Adrenal gland (tissue), 12 donors: ENCODE results near the gene SLC17A4. TPM values are rescaled to one million over a fixed set of nuclear protein-coding genes. Genes with fewer than 3 reads are reported as not detected.
A peak's percentile ranks its signal among the peaks of the same experiment; 100 is the strongest.
"Not testable (repeated sequence)": the region's sequence is repeated elsewhere in the genome, so short reads cannot be mapped to it uniquely, and the experiment has no call there.

Experiments
- DNase-seq, 7 donors: peaks; one replicate each; pipeline ENCODE4 v3.0.0-alpha.2; 2019 to 2020
- H3K27ac ChIP-seq, 5 donors: fragments of 200-600 bp; sonication (generic) in 4 of 5; 1 replicate in 3 of 5; 2 replicates in 2 of 5; pipeline versions ENCODE4 v1.5.1 to v1.8.0; 2016 to 2020; ENCODE audit warnings: mild to moderate bottlenecking in 1 of 5
- H3K27me3 ChIP-seq: fragments of 200-600 bp; 2 replicates; pipeline ENCODE4 v1.8.0; 2021
- H3K36me3 ChIP-seq, 2 donors: fragments of 200-600 bp; replicated peaks in 1 of 2; 1 replicate in 1 of 2; 2 replicates in 1 of 2; pipeline versions ENCODE4 v1.5.1 to v1.8.0; 2018 to 2022
- H3K4me1 ChIP-seq, 2 donors: fragments of 200-600 bp; replicated peaks in 1 of 2; 1 replicate in 1 of 2; 2 replicates in 1 of 2; pipeline versions ENCODE4 v1.5.1 to v1.8.0; 2018 to 2021
- H3K4me3 ChIP-seq, 4 donors: fragments of 200-600 bp; sonication (generic) in 3 of 4; one replicate each; pipeline ENCODE4 v1.5.1; 2016 to 2018
- H3K9me3 ChIP-seq, 3 donors: fragments of 200-600 bp; sonication (generic) in 1 of 3; replicated peaks in 1 of 3; 1 replicate in 2 of 3; 2 replicates in 1 of 3; pipeline versions ENCODE4 v1.5.1 to v1.8.0; 2016 to 2021
- POLR2A ChIP-seq, 2 donors: fragments of 450-650 bp; IDR thresholded peaks; one replicate each; pipeline ENCODE4 v1.6.1; 2017; ENCODE audit warnings: antibody characterized with exemption in 2 of 2, mild to moderate bottlenecking in 2 of 2, moderate library complexity in 1 of 2
- WGBS, 4 donors: extraction: QIAGEN DNeasy Blood & Tissue Kit in 2 of 4; methylation state at CpG; one replicate each; pipeline versions ENCODE4 v1.1.5 to v1.1.7; 2013 to 2017; 5-methylcytosine and 5-hydroxymethylcytosine counted together
- intact Hi-C, 2 donors: fragments of 100-400 bp; cut with DNase I; formaldehyde crosslinking; loops; one replicate each; pipeline versions ENCODE4 v1.14.1 to v1.15.0; 2022 to 2023
- polyA plus RNA-seq, 3 donors: library from polyadenylated mRNA; stranded (reverse); fragments of 200-250 nt in 2 of 3; fragments of 350-450 nt in 1 of 3; fragmentation: Illumina TruSeq in 1 of 3; extraction: RNeasy Lipid Tissue Mini Kit (QIAGEN cat#74804) in 1 of 3; gene quantifications; one replicate each; pipeline ENCODE4 v1.2.3, GENCODE V29; 2013 to 2014
- total RNA-seq, 9 donors: library from RNA; depleted of rRNA in 4 of 9; stranded (reverse); fragments of >200 nt in 4 of 9; fragments of 120-200 nt in 1 of 9; fragmentation: NEBNext Ultra II Directional in 1 of 9; extraction: Animal tissue kit (Norgen Biotek cat#: 25700) in 1 of 9; gene quantifications; one replicate each; pipeline versions ENCODE4 v1.1.0 to v1.2.4, GENCODE V29; 2013 to 2023
- TF ChIP-seq, protein P1 (sequence below), 6 experiments: fragments of 450-650 bp in 4 of 6; fragments of 200-600 bp in 2 of 6; sonication (generic) in 1 of 6; IDR thresholded peaks; 1 replicate in 5 of 6; 2 replicates in 1 of 6; pipeline versions ENCODE4 v1.5.1 to v1.8.0; 2016 to 2021; ENCODE audit warnings: antibody characterized with exemption in 6 of 6, mild to moderate bottlenecking in 2 of 6, moderate library complexity in 1 of 6
- donor health status: healthy with polysubstance abuse.
- donor health status: Bipolar disorder and iron deficiency.
- donor health status: DM: yes; HTN: yes; CAD: no.
- donor health status: DM: no; HTN: no; CAD: no.
- donor health status: DM: no; HTN: no; CAD: no.
- donor health status: DM: yes; HTN: yes; CAD: no.

Gene SLC17A4
- total and polyA plus RNA-seq, 12 donors: 0.04 TPM; not detected in 11

DNA sequence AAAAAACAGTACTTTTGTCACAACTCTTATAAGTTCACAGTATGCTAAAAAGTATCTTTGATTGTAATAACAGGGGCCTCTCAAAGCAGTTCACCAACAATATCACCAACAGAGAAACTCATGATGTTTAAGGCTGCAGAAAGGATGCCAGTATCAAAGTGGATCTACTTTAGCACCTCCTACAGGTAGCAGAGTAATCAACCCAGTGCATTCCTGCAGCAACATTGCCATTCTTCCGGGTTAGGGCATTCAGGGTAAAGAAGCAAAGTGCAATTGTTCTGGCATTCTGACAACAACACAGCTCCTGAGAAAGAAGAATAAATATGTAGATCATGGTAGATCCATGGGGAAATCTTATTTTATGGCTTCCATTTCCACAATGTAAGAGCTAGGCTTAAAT lies 7.6 kb upstream of the SLC17A4 start:
- intact Hi-C loops: no loop called here
- no peaks in the 10 kb centered on the region for H3K27me3 ChIP-seq
- H3K4me1 ChIP-seq: no peaks in the 10 kb centered on the region
- H3K27ac ChIP-seq: no peak overlapping the region
- WGBS, 4 donors: 78 to 92% (median 84%) methylated on average over 1 of the region's 1 CpG
- no peak overlapping the region for H3K4me3 ChIP-seq
- no peaks in the 10 kb centered on the region for H3K9me3 ChIP-seq
- TF ChIP-seq, protein P1, sequence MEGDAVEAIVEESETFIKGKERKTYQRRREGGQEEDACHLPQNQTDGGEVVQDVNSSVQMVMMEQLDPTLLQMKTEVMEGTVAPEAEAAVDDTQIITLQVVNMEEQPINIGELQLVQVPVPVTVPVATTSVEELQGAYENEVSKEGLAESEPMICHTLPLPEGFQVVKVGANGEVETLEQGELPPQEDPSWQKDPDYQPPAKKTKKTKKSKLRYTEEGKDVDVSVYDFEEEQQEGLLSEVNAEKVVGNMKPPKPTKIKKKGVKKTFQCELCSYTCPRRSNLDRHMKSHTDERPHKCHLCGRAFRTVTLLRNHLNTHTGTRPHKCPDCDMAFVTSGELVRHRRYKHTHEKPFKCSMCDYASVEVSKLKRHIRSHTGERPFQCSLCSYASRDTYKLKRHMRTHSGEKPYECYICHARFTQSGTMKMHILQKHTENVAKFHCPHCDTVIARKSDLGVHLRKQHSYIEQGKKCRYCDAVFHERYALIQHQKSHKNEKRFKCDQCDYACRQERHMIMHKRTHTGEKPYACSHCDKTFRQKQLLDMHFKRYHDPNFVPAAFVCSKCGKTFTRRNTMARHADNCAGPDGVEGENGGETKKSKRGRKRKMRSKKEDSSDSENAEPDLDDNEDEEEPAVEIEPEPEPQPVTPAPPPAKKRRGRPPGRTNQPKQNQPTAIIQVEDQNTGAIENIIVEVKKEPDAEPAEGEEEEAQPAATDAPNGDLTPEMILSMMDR (IDR thresholded peaks at IDR 0.05): no peak
- TF ChIP-seq POLR2A (IDR thresholded peaks at IDR 0.05): no peak
- DNase-seq: no peak
- no peaks in the 10 kb centered on the region for H3K36me3 ChIP-seq

DNA sequence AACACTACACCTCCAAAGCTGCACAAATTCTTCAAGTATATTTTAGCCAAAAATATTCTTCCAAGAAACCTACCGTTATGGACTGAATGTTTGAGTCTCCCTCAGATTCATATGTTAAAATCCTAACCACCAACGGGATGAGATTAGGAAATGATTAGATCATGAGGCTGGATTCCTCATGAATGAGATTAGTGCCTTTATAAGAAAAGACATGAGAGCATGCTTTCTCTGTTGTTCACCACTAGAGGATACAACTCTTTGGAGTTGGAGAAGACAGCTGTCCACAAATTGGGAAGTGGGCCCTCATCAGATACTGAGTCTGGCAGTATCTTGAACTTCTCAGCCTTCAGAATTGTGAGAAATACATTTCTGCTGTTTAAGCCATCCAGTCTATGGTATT lies 7.1 kb upstream of the SLC17A4 start:
- 89 to 97% (median 93%) methylated on average over 2 of the region's 2 CpGs for WGBS, 4 donors
- no peak overlapping the region for H3K4me3 ChIP-seq

DNA sequence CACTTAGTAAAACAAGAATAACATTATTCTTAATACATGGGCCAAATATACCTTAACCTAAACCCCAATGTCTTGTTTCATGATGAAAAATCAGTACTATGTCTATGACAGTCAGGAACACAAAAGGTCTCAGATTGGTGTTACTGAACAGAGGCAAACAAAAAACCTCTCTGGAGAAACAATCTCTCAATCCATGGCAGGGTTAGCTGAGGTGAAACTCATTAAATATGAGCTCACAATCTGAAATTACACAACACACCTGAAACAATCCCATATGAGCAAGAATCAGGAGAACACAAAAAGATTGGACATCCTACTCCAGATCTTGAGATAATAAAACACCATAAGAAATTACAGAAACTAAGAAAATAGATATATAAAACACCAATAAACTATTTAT lies 6.5 kb upstream of the SLC17A4 start:
- Histone ChIP-seq H3K9me3 (no peaks in the 10 kb centered on the region), H3K27me3 (no peaks in the 10 kb centered on the region), H3K27ac (no peak overlapping the region), H3K36me3 (no peaks in the 10 kb centered on the region), H3K4me3 (no peak overlapping the region), H3K4me1 (no peaks in the 10 kb centered on the region)
- TF ChIP-seq, protein P1 (IDR thresholded peaks at IDR 0.05): no peak
- DNase-seq: no peak
- intact Hi-C loops: no loop called here

More for the DNA sequence above, 7.1 kb upstream of the SLC17A4 start:
- Histone ChIP-seq H3K27me3 (no peaks in the 10 kb centered on the region), H3K9me3 (no peaks in the 10 kb centered on the region), H3K27ac (no peak overlapping the region), H3K36me3 (no peaks in the 10 kb centered on the region), H3K4me1 (no peaks in the 10 kb centered on the region)
- DNase-seq: no peak
- intact Hi-C loops: no loop called here
- TF ChIP-seq, protein P1 (IDR thresholded peaks at IDR 0.05): no peak
- no peak for TF ChIP-seq POLR2A (IDR thresholded peaks at IDR 0.05)

DNA sequence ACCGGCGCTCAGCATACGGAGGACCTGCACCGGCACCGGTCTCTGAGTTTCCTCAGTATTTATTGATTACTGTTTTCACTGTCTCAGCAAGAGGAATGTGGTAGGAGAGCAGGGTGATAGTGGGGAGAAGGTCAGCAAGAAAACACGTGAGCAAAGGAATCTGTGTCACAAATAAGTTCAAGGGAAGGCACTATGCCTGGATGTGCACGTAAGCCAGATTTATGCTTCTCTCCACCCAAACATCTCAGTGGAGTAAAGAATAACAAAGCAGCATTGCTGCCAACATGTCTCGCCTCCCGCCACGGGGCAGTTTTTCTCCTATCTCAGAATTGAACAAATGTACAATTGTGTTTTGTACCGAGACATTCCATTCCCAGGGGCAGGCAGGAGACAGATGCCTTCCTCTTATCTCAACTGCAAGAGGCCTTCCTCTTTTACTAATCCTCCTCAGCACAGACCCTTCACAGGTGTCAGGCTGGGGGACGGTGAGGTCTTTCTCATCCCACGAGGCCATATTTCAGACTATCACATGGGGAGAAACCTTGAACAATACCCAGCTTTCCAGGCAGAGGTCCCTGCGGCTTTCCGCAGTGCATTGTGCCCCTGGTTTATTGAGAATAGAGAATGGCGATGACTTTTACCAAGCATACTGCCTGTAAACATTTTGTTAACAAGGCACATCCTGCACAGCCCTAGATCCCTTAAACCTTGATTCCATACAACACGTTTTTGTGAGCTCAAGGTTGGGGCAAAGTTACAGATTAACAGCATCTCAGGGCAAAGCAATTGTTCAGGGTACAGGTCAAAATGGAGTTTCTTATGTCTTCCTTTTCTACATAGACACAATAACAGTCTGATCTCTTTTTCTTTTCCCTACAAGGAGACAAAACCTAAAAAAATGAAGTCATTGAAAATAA lies 5.7 kb upstream of the SLC17A4 start:
- H3K27ac ChIP-seq: peak overlapping the region in 1 of 5 donors; percentile 27
- DNase-seq: peak; percentile 8 to 56 (median 36)
- 31 to 48% (median 39%) methylated on average over 16 to 17 of the region's 17 CpGs for WGBS, 4 donors
- H3K4me1 ChIP-seq, H3K27me3 ChIP-seq, intact Hi-C loops, H3K9me3 ChIP-seq, H3K4me3 ChIP-seq, H3K36me3 ChIP-seq: not testable (repeated sequence)

DNA sequence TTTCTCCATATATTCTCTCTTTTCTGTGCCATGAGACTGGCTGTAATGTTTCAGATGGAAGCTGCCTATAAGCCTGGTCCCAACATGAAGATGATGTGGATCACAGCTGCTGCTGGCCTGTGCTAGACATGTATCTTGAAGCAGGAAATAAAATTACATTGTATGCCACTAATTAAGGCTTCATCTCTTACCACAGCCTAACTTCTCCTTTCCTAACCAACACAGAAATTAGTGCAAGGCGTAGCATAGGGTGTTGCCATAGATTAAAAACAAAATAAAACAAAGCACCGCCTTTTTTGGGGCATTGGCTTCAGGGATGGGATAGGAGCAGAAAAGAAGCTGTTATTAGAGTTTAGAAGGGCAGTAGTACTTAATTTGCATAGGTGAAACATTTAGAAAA lies 4.7 kb upstream of the SLC17A4 start:
- Histone ChIP-seq H3K9me3 (no peaks in the 10 kb centered on the region), H3K36me3 (no peaks in the 10 kb centered on the region), H3K27ac (no peak overlapping the region), H3K27me3 (no peaks in the 10 kb centered on the region), H3K4me3 (no peak overlapping the region), H3K4me1 (no peaks in the 10 kb centered on the region)
- TF ChIP-seq, protein P1 (IDR thresholded peaks at IDR 0.05): no peak
- no peak for TF ChIP-seq POLR2A (IDR thresholded peaks at IDR 0.05)
- DNase-seq: no peak
- intact Hi-C loops: no loop called here
- 60 to 94% (median 75%) methylated on average over 2 of the region's 2 CpGs for WGBS, 4 donors
